GM18873 (cell line): Measurements from ENCODE around the gene UBE2QL1.

Source experiments
- ATAC-seq: cut with Tn5 transposase; IDR thresholded peaks from one replicate; pipeline ENCODE4 v1.9.1; 2021; ENCODE audit warnings: mild to moderate bottlenecking, moderate library complexity, moderate number of reproducible peaks; ENCODE audit not compliant: unreplicated experiment, low FRiP score

The UBE2QL1 gene

DNA sequence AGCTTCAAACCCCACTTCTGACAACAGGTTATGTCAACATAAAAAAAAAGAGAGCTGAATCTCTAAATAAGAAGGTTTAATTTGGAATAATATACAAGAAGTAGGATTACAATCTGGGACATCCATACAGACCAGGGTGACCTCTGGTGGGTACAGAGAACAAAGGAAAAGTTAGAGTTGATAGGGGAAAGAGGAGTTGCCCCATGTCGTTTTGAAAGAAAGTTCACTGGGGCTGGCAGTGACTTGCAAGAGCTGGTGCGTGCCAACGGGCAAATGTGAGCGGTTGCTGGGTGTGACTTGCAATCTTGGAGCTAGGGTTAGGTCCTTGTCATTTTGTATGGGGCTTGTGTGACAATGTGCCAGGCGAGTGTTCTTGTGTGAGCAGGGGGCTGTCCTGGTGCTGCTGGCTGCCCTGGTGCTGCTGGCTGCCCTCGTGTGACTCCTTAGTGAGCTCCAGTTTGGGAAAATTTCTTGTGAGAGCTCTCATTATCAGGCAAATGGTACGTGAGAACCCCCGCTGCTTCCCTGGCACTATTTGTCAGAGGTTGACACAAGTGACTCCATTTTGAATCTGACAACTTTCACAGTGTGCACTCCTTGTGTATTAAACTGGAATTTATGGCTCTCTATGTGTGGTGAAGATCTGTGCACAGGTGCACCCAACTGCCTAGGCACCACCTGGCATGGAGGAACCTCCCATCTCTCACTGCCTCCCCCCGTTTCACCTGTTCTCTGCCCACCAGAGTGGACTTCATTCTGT, 69.8 kb downstream of the UBE2QL1 start:
- no peak for ATAC-seq

DNA sequence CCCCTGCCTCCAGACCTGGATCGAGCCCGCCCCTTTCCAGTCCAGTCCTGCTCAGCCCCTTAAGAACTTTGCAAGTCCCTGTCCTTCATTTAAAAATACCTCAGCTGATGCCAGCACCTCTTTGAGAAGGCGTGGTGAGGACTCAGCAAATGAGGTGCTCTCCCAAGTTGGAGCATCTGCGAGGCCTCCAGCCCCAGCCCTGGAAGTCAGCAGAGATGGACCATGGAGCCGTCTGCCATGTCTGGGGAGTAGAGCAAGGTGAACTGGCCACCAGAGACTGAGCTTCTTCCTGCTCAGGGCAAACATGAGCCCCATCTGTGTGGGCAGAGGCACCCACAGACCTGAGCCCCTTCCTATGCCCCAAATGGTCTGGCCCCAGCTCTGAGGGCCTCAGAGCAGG, 71.5 kb downstream of the UBE2QL1 start:
- ATAC-seq: no peak

DNA sequence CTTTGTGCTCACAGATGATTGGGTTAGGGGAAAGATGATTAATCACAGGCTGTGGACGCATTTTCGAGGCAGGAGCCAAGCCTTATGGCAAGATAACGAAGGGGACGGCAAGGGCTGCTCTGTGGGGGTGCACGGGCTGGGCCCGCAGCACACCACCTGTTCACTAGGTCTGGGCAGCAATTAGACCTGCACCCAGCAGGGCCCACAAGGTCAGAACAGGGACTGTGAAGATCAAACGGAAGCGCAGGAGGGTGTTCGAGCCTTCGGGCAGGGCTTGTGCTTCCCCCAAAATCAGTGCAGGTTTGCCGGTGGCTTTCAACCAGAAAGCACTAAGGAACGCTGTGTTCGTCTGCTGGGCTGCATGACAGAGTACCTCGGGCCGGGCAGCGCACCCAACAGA, 73.7 kb downstream of the UBE2QL1 start:
- ATAC-seq: no peak

DNA sequence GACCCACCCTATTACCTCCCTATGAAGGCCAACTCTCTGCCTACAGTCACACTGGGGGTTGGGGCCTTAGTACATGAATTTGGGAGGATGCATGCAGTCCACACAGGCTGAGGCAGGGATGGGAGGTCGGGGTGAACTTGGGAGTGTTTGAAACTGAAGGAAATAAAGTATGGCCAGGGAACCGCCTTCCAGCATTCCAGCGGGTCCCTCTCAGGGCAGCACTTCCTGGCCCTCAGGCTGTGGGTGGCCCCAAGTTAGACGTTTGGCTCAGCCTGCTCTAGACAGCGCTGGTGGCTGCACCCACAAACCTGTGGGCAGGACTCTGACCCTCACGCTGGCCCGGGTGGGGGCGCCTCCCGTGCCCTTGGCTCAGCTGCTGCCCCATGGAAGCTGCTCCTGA, 74.3 kb downstream of the UBE2QL1 start:
- no peak for ATAC-seq

DNA sequence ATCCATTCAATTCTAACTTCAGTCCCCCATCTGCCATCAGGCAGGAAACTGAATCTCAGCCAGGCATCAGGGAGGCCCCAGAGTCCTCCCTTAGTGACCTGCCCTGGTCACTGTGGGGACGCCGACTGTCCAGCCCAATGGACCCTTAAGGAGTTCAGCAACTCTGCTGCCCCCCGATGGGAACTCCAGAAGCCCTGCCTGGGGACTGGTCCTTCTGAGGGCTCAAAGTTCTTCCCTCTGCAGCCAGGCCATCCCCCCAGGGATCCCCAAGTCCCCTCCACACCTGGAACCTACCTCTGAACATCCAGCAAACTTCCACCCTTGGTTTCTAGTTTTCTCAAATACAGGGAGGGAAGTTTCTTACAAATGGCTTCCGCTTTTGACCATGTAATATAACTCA, 76.8 kb downstream of the UBE2QL1 start:
- ATAC-seq: no peak

DNA sequence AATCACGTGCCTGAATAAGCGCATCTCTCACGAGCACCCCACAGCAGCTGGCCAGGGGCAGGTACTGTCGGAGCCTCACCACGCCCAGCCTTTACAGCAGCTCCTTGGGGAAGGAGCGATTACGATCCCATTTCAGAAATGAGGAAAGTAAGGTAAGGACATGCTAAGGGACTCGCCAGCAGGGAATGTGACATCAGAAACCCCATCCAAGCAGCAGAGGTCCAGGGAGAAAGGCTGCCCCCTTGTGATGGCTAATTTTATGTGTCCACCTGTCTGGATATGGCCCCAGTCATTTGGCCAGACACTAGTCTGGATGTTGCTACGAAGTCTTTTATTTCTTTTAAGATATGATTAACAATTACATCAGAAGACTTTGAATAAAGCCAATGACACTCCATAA, 77.3 kb downstream of the UBE2QL1 start:
- ATAC-seq: no peak

DNA sequence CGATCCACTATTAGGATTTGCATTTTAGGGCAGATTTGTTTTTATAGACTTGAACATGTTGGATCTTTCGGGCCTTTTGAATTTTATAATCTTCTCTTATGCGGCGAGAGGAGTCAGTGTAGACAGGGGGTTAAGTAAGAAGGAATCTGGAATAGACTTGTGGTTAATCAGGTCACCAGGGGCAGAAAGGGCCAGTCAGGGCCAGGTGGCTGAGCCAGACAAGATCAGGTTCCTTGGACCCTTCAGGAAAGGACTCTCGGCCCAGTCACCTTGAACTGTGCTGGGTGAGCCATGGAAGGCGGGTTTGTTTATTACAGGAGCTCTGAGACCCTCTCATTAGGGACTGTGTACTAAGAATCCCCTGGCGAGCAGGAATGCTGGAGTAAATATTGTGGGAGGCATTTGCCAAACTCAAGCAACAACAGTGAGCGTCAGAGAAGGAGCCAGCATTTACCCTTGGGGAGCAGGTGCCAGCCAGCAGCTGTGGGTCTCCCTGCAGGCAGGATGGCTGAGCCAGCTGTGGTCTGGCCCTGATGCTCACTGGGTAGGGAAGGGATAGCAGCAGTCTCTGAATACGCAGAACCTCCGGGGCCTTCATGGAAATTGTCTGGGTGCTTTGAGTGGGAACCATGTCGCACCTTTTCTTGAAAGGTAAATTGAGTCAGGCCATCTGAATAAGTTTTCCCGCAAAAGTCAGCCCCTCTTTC, 79.2 kb downstream of the UBE2QL1 start:
- ATAC-seq: no peak

DNA sequence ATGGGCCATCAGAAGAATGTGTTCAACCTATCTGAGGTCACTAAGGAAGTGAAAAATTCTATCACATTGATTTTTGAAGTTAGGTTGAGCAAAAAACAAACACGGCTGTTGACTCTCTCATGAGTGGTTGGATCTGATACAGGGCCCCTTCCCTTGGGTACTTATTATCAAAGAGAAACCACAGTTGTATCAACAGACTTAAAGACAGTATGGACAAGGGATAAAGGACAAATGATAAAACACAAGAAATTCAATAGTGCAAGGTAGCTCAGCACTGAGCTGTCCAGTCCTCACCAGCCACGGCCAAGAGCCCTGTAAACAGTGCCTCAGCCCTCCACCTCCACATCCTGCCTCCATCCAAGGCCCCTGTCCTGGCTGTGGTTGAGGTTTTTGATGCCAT, 86.9 kb downstream of the UBE2QL1 start:
- ATAC-seq: no peak

DNA sequence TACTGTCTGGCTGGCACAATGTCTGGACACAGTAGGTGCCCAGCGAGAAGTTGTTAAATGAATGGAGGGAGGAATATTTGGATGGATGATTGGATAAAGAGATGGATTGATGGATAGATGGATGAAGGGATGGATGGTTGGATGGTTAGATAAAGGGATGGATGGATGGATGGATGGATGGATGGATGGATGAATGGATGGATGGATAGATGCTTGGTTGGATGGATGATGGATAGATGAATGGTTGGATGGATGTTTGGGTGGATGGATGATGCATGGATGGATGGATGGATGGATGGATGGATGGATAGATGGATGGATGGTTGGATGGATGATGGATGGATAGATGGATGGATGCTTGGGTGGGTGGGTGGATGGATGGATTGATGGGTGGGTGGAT, 90.4 kb downstream of the UBE2QL1 start:
- ATAC-seq: no peak

DNA sequence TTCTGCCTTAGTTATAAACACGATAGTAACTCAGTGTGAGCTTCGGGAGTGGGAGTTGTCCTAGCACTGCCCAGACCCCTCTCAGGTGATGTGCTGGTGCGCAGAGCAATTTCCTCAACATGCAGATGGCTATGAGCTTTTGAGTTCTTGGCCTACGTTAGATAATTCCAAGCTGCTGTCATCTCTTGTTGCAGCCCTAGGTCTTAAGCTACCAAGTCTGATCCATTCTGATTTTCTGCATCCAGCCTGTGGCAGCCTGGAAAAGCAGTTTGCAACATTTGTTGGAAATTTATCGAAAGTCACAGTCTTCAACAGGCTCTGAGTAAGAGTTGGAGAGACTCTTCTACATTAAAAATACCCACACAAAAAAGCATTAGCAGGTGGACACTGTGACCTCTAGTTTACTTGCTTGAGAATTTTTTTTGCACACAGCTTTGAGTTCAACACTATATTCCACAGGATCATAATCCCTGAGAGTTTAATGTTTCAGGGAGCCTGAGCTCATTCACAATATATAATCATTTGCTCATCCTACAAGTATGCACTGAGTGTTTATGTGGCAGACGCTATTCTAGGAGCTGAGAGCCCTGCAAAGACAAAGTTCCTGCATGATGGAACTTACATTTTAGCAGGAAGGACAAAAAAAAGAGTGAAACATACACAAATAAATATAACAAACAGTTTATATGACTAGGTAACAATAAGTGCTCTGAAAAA, 91.6 kb downstream of the UBE2QL1 start:
- ATAC-seq: no peak

DNA sequence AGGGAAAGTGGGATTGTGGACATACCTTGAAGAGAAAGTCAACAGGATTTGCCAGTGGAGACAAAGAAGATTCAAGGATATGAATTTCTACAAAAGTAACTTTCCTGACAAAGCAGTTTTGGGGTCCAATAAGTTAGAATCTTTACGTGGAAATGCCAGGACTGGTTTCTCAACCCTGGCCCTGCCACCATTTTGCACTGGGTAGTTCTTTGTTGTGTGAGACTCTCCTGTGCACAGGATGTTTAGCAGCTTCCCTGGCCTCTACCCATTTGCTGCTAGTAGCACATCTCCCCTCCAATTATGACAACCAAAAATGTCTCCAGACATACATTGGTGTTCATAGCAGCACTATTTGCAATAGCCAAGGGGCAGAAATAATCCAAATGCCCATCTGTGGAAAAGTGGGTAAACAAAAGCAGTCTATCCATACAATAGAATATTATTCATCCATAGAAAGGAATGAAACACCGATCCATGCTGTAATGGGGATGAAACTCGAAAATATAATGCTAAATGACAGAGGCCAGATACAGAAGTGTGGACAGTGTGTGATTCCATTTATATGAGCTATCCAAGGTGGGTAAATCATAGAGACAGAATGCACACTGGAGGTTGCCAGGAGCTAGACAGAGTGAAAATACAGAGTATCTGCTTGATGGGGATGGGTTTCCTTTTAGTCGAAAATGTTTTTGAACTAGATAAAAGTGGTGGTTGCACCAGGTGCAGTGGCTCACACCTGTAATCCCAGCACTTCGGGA, 92.8 kb downstream of the UBE2QL1 start:
- no peak for ATAC-seq

DNA sequence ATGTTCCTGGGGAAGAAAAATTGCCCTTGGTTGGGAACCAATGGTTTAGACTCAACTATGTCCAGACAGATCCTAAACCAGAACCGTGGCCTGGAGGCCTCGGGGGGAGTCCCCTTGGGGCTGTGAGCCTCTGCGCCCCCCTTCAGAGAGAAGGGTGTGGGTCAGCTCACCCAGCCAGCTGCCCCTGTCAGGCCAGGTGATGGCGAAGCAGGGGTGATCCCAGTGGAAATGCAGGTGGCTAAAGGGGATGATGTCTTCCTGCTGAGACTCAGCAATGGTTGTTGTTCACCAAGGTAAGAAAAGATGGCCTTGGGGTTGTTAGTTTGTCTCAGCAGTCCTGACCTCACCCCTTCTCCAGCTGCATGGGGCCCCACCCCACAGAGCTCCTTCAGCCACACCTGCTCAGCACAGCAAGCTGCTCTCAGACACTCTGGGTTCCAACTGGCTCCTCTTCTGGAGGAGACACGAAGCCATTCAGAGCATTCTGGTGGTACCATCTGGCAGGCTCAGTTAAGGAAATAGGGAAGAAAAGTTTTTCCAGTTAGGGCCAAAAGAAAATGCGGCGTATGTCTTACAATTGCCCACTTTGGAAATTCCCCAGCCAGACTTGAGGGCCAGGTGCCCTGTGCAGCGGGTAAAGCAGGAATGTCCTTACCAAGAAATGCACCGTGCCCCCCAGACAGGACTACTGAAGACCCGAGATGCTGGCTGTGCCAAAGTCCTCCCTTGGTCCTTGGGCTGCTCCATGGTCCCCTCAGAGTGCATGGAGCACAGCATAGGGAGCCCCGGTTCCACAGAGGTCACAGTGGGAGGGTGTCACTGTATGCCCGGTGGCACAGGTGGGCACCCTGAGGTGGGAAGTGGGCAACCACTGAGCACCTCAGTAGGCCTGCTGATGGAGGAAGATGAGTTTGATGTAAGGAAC, 94.0 kb downstream of the UBE2QL1 start:
- ATAC-seq: no peak

DNA sequence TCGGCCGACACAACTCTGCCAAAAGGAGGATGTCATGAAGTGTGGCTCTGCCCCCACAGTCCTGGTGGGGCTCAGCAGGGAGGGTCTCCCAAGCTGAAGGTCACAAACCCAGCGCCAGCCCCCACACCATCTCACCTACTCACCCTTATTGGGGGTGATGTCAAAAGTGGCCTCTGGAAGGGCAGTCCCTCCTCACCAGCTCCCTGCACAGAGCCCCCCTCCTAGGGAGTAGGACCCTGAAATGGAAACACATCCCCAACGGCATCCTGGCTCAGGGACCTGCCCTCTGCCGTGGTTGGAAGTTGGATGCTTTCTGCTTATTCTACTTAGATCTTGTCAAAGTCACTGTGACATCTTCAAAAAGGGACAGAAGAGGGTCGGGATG, 94.7 kb downstream of the UBE2QL1 start:
- no peak for ATAC-seq

DNA sequence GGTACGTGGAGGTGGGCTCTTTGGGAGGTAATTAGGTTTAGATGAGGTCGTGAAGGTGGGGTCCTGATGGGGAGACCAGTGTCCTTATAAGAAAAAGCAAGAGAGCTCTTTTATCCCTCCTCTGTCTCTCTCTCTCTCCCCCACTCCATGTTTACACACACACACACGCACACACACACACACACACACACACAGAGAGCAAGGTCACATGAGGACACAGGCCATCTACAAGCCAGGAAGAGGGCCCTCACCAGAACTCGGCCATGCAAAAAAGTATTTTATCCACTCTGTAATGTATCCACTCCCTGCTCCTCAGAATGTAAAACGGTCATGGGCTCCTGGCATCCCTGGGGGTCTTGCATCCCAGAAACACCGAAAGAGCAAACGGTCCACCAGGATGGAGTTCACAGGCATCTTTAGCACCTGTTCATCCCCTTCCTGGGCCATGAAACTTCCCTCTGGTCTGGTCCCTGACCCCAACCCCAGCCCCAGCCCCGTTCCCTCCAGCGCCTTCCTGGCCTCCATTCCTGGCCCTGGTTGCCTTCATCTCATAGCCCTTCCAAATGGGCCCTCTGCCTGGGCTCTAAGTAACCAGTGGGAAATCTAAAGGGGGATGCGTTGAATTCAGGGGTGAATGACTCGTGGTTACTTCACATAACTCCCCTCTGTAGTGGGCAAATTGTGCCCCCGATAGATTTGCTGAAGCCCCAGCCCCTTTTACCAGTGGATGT, 95.3 kb downstream of the UBE2QL1 start:
- no peak for ATAC-seq
